HL-60/S4 (cell line): ENCODE data around the gene TMEM219.
"Not testable (repeated sequence)": the region's sequence is repeated elsewhere in the genome, so short reads cannot be mapped to it uniquely, and the experiment has no call there.

ENCODE experiments used
- in situ Hi-C: fragments of 300-500 bp; cut with MboI; formaldehyde crosslinking; loops from 2 replicates; pipeline ENCODE4 v1.14.3; 2022; ENCODE audit warnings: low sequenced_read_pairs

TMEM219 gene

DNA sequence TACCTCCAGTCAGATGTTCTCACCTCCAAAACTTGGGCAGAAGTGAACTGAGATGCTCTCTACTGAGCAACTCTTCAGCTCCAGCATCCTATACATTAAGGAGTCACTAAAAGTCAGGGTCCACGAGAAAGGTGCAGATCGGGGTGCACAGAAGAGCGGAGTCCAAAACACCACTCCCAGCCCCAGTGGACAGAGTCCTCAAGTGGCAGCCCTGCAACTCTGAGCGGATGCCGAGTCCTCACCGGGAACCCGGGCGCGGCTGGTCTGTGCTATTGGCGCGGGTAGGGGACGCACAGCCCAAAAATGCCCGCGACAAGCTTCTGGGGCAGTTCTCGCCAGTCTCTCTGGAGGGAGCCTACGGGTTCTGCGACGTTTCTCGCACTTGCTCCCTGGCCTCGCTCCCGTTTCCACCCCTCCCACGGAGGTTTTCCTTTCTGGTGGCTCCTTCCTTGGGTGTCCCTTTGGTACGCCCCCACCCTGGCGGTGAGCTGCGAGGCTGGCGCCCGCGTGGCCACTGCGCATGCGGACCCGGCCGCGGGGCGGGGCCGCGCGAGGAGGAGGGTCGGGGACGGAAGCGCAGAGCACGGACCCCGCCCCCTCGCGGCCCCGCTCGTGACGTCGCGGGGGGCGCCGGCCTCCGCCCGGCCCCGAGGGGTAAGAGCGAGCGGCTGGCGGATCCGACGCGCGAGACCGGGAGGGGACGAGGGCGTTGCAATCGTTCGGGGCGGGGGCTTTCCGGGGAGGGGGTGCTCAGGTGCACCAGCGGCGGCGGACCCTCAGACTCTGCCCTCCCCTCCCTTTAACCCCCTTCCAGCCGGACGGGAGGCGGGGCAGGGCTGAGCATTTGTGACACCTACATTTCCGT lies at the start of gene TMEM219:
Gene TMEM219, plus strand, starts transcription at position 601 of the 865 bp plus-strand sequence. CDS start 1,065 bp downstream, outside the sequence.
- in situ Hi-C loops, result no loop called here

- in situ Hi-C loops, result no loop called here
Observed at GRCh38 chr16:29912087-29912486, 49.8 kb upstream of the TMEM219 start.

DNA sequence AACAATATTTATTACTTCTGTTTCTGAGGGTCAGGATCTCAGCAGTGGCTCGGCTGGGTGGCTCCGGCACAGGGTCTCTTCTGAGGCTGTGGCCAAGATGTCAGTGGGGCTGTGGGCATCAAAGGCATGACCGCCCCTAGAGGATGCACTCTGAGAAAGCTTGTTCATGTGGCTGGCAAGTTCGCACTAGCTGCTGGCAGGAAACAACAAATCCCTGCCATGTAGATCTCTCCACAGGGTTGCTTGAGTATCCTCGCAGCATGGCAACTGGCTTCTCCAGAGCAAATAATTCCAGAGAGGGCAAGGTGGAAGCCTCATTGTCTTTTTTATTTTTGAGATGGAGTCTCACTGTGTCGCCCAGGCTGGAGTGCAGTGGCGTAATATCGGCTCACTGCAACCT lies 48.4 kb upstream of the TMEM219 start:
- in situ Hi-C loops, result no loop called here

GRCh38 chr16:29915590-29916247 lies 46.2 kb upstream of the TMEM219 start:
- in situ Hi-C loops, result no loop called here

DNA sequence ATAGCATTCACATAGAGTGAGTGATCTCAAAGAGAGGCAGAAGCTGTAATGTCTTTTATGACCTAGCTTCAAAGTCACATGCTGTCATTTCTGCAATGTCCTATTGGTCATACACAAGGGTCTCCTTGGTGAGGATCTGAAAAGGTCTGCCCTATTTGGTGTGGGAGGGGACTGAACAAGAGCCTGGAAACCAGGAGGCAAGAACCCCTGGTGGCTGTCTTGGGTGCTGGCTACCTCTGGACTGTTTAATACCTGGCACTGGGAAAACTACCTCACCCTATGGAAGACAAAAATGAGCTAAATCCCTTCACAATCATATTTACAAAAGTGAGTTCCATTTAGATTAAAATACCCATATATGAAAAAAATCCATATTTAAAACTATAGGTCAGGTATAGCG lies 44.9 kb upstream of the TMEM219 start:
- in situ Hi-C loops, result no loop called here

- in situ Hi-C loops, result no loop called here
Observed at GRCh38 chr16:29920288-29921033, 41.4 kb upstream of the TMEM219 start.

GRCh38 chr16:29921034-29921385 lies 40.9 kb upstream of the TMEM219 start:
- in situ Hi-C loops, result no loop called here

GRCh38 chr16:29922326-29922725 lies 39.6 kb upstream of the TMEM219 start:
- in situ Hi-C loops, result no loop called here

DNA sequence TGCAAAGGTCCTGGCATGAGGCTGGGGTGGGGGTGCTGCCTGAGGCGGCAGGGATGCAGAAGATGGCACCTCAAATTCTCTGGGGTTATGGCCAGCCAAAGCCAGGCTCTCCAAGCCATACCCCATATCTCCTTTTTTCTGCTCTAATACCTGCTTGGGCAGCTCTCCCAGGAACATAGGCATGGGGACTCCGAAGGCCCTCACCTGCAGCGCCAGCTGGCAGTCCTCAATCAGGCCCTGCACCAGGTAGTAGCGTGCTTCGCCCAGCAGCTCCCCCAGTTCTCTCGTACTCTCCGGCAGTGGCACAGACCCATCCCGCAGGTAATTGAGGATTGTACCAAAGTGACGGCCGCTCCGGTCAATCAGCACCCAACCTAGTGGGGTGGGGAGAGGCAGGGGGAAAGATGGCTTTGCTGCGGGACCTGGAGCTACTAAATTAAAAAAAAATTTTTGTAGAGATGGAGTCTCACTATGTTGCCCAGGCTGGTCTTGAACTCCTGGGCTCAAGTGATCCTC lies 38.8 kb upstream of the TMEM219 start:
- in situ Hi-C loops, result no loop called here

- in situ Hi-C loops, result no loop called here
Observed at GRCh38 chr16:29925105-29925756, 36.6 kb upstream of the TMEM219 start.

- in situ Hi-C loops, result no loop called here
Observed at GRCh38 chr16:29925781-29926710, 35.8 kb upstream of the TMEM219 start, which contains the start of gene KCTD13. Gene KCTD13 (minus strand): TSS chr16:29926226. CDS start chr16:29926033, 193 bp downstream.

- in situ Hi-C loops, result no loop called here
Observed at GRCh38 chr16:29926711-29927052, 35.2 kb upstream of the TMEM219 start.

GRCh38 chr16:29927070-29927905 lies 34.6 kb upstream of the TMEM219 start:
- in situ Hi-C loops, result no loop called here

GRCh38 chr16:29931750-29932149 lies 30.1 kb upstream of the TMEM219 start:
- in situ Hi-C loops, result not testable (repeated sequence)

DNA sequence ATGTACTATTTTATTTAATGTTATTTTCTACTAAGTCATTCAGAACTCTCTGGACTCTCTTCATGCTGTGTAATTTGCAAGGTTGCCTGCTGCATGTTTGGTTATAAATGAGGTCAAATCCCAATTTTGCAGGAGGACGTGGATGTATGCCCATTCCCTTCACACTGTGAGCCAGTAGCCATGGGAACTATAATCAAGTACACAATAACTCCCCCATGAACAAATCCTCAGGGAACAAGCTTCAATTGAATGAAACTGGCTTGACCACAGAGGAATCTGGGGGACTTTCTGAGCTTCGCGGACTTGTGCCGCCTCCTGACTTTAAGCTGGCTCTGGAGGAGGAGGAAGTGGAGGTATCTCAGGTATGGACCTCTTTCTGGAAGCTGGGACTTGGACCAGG lies 21.2 kb upstream of the TMEM219 start:
- in situ Hi-C loops, result no loop called here

DNA sequence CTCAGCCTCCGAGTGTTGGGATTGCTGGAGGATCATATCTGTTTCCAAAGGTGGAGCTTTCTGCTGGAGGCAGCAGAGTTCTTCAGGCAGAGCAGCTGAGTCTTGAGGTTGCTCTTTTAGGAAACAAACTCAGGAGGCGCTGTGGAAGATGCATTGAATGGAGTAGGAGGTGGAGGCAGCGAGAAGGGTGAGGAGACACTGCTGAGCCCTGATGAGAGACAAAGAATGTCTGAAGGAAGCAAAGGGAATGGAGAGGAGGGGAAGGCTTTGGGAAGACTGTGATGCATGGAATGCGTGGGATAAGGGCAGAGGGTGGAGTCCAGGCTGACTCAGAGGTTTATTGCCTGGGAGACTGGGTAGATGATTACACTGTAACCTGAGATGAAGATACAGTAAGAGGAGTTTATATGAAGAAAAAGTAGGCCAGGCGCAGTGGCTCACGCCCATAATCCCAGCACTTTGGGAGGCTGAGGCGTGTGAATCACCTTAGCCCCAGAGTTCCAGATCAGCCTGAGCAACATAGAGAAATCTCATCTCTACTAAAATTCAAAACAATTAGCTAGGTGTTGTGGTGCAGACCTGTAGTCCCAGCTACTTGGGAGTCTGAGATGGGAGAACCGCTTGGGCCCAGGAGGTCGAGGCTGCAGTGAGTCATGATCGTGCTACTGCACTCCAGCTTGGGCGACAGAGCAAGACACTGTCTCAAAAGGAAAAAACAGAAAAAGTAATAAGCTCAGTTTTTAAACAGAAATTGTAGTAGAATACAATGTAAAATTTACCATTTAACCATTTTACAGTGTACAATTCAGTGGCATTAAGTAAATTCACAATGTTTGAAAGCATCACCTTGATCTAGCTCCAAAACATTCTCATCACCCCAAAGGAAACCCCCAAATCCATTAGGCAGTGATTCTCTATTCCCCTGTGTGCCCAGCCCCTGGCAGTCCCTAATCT lies 17.8 kb upstream of the TMEM219 start:
- in situ Hi-C loops, result no loop called here

DNA sequence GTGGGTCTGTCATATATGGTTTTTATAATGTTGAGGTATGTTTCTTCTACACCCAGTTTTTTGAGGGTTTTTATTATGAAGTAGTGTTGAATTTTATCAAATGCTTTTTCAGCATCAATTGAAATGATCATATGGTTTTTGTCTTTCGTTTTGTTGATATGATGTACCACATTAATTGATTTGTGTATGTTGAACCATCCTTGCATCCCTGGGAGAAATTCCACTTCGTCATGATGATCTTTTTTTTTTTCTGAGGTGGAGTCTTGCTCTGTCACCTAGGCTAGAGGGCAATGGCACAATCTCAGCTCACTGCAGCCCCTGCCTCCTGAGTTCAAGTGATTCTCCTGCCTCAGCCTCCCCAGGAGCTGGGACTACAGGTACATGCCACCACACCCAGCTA lies 14.0 kb upstream of the TMEM219 start:
- in situ Hi-C loops, result no loop called here
